Naive thymus-derived CD4-positive, alpha-beta T cell (primary cell): ENCODE results near the gene AQP9. TPM values are rescaled to one million over a fixed set of nuclear protein-coding genes. Genes with fewer than 3 reads are reported as not detected.
"Not testable (repeated sequence)": the region's sequence is repeated elsewhere in the genome, so short reads cannot be mapped to it uniquely, and the experiment has no call there.

ENCODE experiments used
- ATAC-seq: fragments of 150-1000 bp; cut with Tn5 transposase; 2 replicates; pipeline ENCODE4 v1.10.0; 2021; ENCODE audit warnings: mild to moderate bottlenecking, moderate library complexity
- CTCF ChIA-PET: fragments of 350-600 bp; sonication (Branson Sonifier 250); formaldehyde crosslinking; loops from one replicate; lab custom pipeline; 2021; ENCODE audit warnings: antibody characterized with exemption; lab: Charles Lee
- POLR2A ChIA-PET: fragments of 350-600 bp; sonication (Branson Sonifier 250); formaldehyde crosslinking; loops from one replicate; lab custom pipeline; 2021; ENCODE audit warnings: antibody characterized with exemption, inconsistent platforms; lab: Charles Lee
- DNase-seq, 9 donors: peaks; one replicate each; pipeline versions ENCODE4 v3.0.0 to v3.0.0-alpha.2; 2020 to 2022; ENCODE audit warnings: mixed read lengths in 1 of 9
- H3K27ac ChIP-seq: one replicate; pipeline ENCODE4 v1.7.0; 2013; ENCODE audit warnings: mild to moderate bottlenecking, low read depth, low read length, moderate library complexity
- H3K27me3 ChIP-seq, 2 donors: one replicate each; pipeline ENCODE4 v1.7.0; 2013; ENCODE audit warnings: low read length in 2 of 2, mild to moderate bottlenecking in 2 of 2, moderate library complexity in 2 of 2; ENCODE audit not compliant: control insufficient read depth in 2 of 2, insufficient read depth in 2 of 2
- H3K36me3 ChIP-seq, 3 experiments: 1 replicate in 2 of 3; 2 replicates in 1 of 3; pipeline ENCODE4 v1.7.0; 2013; ENCODE audit warnings: low read length in 3 of 3, mild to moderate bottlenecking in 3 of 3, moderate library complexity in 1 of 3; ENCODE audit not compliant: insufficient read depth in 3 of 3, control insufficient read depth in 2 of 3
- H3K4me1 ChIP-seq, 2 donors: one replicate each; pipeline ENCODE4 v1.7.0; 2013; ENCODE audit warnings: low read length in 2 of 2, mild to moderate bottlenecking in 2 of 2, moderate library complexity in 1 of 2; ENCODE audit not compliant: control insufficient read depth in 2 of 2, insufficient read depth in 2 of 2
- H3K4me3 ChIP-seq: 2 replicates; pipeline ENCODE4 v1.7.0; 2013; ENCODE audit warnings: mild to moderate bottlenecking, low read length
- H3K9me3 ChIP-seq, 3 experiments: 1 replicate in 2 of 3; 2 replicates in 1 of 3; pipeline ENCODE4 v1.7.0; 2013; ENCODE audit warnings: low read length in 3 of 3; ENCODE audit not compliant: control insufficient read depth in 2 of 3
- H3K27ac Mint-ChIP-seq, 9 donors: one replicate each; pipeline ENCODE4 v1.8.0; 2020 to 2022; ENCODE audit warnings: mixed read lengths in 9 of 9, mild to moderate bottlenecking in 8 of 9, moderate library complexity in 5 of 9, inconsistent platforms in 2 of 9
- H3K27me3 Mint-ChIP-seq, 5 donors: one replicate each; pipeline ENCODE4 v1.8.0; 2021 to 2022; ENCODE audit warnings: mixed read lengths in 5 of 5, mild to moderate bottlenecking in 1 of 5
- H3K36me3 Mint-ChIP-seq, 5 donors: one replicate each; pipeline ENCODE4 v1.8.0; 2020 to 2022; ENCODE audit warnings: mixed read lengths in 5 of 5, mild to moderate bottlenecking in 3 of 5, inconsistent platforms in 1 of 5
- H3K4me1 Mint-ChIP-seq, 7 donors: one replicate each; pipeline ENCODE4 v1.8.0; 2020 to 2022; ENCODE audit warnings: mixed read lengths in 7 of 7, mild to moderate bottlenecking in 3 of 7, inconsistent platforms in 1 of 7
- H3K4me3 Mint-ChIP-seq, 10 donors: one replicate each; pipeline ENCODE4 v1.8.0; 2020 to 2022; ENCODE audit warnings: mild to moderate bottlenecking in 10 of 10, mixed read lengths in 10 of 10, moderate library complexity in 6 of 10, inconsistent platforms in 2 of 10
- H3K9me3 Mint-ChIP-seq, 11 donors: one replicate each; pipeline ENCODE4 v1.8.0; 2020 to 2022; ENCODE audit warnings: mixed read lengths in 11 of 11, mild to moderate bottlenecking in 4 of 11, inconsistent platforms in 1 of 11, moderate library complexity in 1 of 11
- intact Hi-C, 2 donors: fragments of 100-400 bp; cut with micrococcal nuclease; formaldehyde crosslinking; loops; one replicate each; pipeline ENCODE4 v1.15.1; 2023
- polyA plus RNA-seq, 2 donors: library from polyadenylated mRNA; unstranded; fragments of 300-500 nt; fragmentation: Illumina TruSeq; gene quantifications; one replicate each; pipeline ENCODE4 v1.2.3, GENCODE V29; 2021
- total RNA-seq, 6 experiments: library from RNA in 5 of 6; stranded (reverse) in 5 of 6; gene quantifications; 1 replicate in 5 of 6; 2 replicates in 1 of 6; pipeline ENCODE4 v1.2.3 and lab custom pipeline; 2021 to 2026

AQP9 gene
- total and polyA plus RNA-seq, 7 experiments from 2014 or later, result 0.15 to 29.6 (median 8.8) TPM; not detected in 4

DNA sequence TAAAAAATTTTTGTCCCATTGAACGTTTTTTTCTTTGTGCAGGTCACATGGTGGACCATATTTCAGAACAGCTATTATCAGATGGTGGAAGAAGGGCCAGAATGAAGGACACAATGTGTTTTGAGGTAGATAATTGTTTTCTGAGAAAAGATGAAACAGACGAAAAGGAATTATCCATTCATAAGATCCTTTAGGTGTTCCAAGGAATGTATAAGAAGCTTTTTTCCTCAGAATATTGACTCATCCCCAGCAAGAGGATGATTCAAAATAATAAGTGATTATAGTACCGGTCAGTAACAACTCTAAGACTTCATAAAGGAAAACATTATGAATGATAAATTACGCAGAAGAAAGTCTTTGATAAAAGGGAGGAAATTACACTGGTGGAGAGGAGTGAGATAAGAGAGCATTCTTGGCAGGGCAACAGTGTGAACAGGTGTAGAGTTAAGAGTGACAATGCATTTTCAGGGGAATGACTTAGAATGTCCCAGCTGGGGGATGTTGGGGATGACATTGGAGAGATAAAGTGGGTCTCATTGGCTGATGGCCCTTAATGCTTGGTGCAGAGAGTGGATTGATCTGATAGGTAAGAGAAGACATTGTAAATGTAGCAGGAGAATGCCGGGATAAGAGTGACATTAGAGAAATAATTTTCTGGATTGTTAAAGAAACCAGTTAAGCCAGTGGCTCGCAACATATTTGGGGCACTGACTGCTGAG lies 27.0 kb upstream of the AQP9 start:
- intact Hi-C loops, result no loop called here
- Mint-ChIP-seq H3K4me3 (no peak overlapping the region), H3K27ac (no peak overlapping the region), H3K27me3 (peaks cover 27 to 38% (median 35%) of the 10 kb centered on the region in 5 donors), H3K4me1 (no peaks in the 10 kb centered on the region), H3K36me3 (no peaks in the 10 kb centered on the region), H3K9me3 (peaks cover 0 to 2% (median 0%) of the 10 kb centered on the region in 11 donors)
- POLR2A ChIA-PET, result no interaction called here
- Histone ChIP-seq H3K4me3 (no peak overlapping the region), H3K27me3 (peaks cover 0 to 6% of the 10 kb centered on the region in 2 donors), H3K4me1 (no peaks in the 10 kb centered on the region), H3K9me3 (no peaks in the 10 kb centered on the region), H3K27ac (no peak overlapping the region), H3K36me3 (no peaks in the 10 kb centered on the region)
- ATAC-seq (no peak), DNase-seq (no peak)
- CTCF ChIA-PET, result no interaction called here

DNA sequence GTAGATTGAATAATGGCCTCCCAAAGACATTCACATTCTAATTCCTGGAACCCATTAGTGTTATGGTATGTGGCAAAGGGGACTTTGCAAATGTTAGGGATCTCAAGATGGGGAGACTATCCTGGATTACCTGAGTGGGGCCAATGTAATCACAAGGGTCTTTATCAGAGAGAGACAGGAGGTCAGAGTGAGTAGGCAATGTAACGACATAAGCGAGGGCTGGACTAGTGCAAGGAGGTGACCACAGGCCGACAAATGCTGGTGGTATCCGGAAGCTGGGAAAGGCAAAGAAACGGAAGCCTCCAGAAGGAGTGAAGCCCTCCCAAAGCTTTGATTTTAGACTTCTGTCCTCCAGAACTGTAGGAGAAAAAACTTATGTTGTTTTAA lies 26.5 kb upstream of the AQP9 start:
- H3K9me3 ChIP-seq, result no peaks in the 10 kb centered on the region
- no peaks in the 10 kb centered on the region for H3K36me3 ChIP-seq
- no peaks in the 10 kb centered on the region for H3K4me1 ChIP-seq
- no peaks in the 10 kb centered on the region for H3K36me3 Mint-ChIP-seq
- H3K27me3 ChIP-seq, result peaks cover 0 to 6% of the 10 kb centered on the region in 2 donors
- H3K27me3 Mint-ChIP-seq, result peaks cover 24 to 35% (median 32%) of the 10 kb centered on the region in 5 donors
- no peak overlapping the region for H3K4me3 ChIP-seq
- CTCF ChIA-PET, result no interaction called here
- H3K4me1 Mint-ChIP-seq, result no peaks in the 10 kb centered on the region
- intact Hi-C loops, result no loop called here
- no peak for DNase-seq
- POLR2A ChIA-PET, result no interaction called here
- no peak overlapping the region for H3K27ac ChIP-seq
- H3K27ac Mint-ChIP-seq, result no peak overlapping the region
- ATAC-seq, result no peak
- H3K9me3 Mint-ChIP-seq, result peaks cover 0 to 2% (median 0%) of the 10 kb centered on the region in 11 donors
- no peak overlapping the region for H3K4me3 Mint-ChIP-seq

DNA sequence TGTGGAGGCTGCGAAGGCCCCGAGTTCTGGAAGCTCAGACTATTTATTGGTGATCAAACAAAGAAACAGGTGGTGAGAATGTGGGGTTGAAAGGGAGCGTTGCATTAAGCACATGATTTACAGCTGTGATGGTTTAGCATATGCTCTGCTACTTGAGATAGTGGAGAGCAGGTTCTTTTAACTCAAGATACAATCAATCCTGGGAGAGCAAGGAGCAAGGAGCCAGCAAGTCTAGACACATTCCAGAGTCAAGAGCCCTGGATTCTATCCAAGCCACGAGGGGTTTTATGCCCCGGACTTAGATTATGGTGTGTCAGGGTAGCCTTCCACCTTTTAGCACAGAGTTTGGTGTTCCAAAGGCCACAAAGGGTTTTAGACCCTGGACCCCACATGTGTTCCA lies 24.8 kb upstream of the AQP9 start:
- POLR2A ChIA-PET, result not testable (repeated sequence)

DNA sequence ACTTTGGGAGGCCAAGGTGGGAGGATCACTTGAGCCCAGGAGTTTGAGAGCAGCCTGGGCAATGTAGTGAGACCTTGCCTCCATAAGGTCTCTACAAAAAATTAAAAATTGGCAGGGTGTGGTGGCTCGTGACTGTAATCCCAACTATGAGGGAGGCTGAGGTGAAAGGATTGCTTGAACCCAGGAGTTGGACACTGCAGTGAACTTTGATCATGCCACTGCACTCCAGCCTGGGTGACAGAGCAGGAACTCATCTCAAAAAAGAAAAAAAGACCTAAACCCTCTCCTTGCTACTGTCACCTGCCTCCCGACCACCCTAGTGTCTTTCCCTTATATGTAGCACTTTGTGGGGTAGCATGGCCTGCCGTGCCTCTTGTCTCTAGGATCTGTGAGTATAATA lies 23.8 kb upstream of the AQP9 start:
- H3K36me3 Mint-ChIP-seq, result no peaks in the 10 kb centered on the region
- ATAC-seq (no peak), DNase-seq (no peak)
- no peak overlapping the region for H3K4me3 ChIP-seq
- no peaks in the 10 kb centered on the region for H3K4me1 ChIP-seq
- no peaks in the 10 kb centered on the region for H3K9me3 ChIP-seq
- H3K27me3 Mint-ChIP-seq, result peaks cover 24 to 28% (median 27%) of the 10 kb centered on the region in 5 donors
- CTCF ChIA-PET, result no interaction called here
- H3K36me3 ChIP-seq, result no peaks in the 10 kb centered on the region
- H3K27ac Mint-ChIP-seq, result no peak overlapping the region
- POLR2A ChIA-PET, result no interaction called here
- no peaks in the 10 kb centered on the region for H3K4me1 Mint-ChIP-seq
- no peak overlapping the region for H3K4me3 Mint-ChIP-seq
- no peak overlapping the region for H3K27ac ChIP-seq
- intact Hi-C loops, result no loop called here
- H3K9me3 Mint-ChIP-seq, result peaks cover 0 to 2% (median 0%) of the 10 kb centered on the region in 11 donors
- H3K27me3 ChIP-seq, result peaks cover 0 to 6% of the 10 kb centered on the region in 2 donors

More for the DNA sequence above, 24.8 kb upstream of the AQP9 start:
- H3K4me3 ChIP-seq, H3K9me3 ChIP-seq, H3K9me3 Mint-ChIP-seq, H3K36me3 ChIP-seq, intact Hi-C loops, CTCF ChIA-PET, H3K27ac Mint-ChIP-seq, ATAC-seq, H3K36me3 Mint-ChIP-seq, H3K4me3 Mint-ChIP-seq, H3K4me1 ChIP-seq, H3K4me1 Mint-ChIP-seq, DNase-seq, H3K27me3 ChIP-seq, H3K27ac ChIP-seq: not testable (repeated sequence)
- peaks cover 21 to 28% (median 27%) of the 10 kb centered on the region in 5 donors for H3K27me3 Mint-ChIP-seq

DNA sequence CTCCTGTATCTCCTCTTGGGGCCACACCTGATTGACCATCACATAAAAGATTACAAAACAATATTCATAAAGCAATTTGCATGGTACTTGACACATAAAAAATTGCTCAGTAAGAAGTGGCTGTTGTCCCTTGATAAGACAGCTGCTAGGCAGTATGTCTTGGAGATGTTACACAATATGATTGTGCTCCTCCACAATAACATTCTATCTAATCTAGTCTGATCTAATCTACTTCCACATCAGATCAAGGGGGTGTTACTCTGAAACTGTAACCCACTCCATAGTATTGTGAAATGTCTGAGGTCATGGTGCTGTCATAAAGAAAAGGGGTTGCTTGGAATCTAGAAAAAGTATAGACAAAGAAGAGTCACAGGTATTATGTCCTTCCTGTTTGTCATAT lies 23.4 kb upstream of the AQP9 start:
- Mint-ChIP-seq H3K4me3 (no peak overlapping the region), H3K36me3 (no peaks in the 10 kb centered on the region), H3K9me3 (peaks cover 0 to 2% (median 0%) of the 10 kb centered on the region in 11 donors), H3K27ac (no peak overlapping the region), H3K4me1 (no peaks in the 10 kb centered on the region), H3K27me3 (peaks cover 24 to 28% (median 27%) of the 10 kb centered on the region in 5 donors)
- DNase-seq (no peak), ATAC-seq (peak; percentile 62)
- H3K27ac ChIP-seq, result no peak overlapping the region
- no peaks in the 10 kb centered on the region for H3K4me1 ChIP-seq
- no peaks in the 10 kb centered on the region for H3K36me3 ChIP-seq
- POLR2A ChIA-PET, result no interaction called here
- no peak overlapping the region for H3K4me3 ChIP-seq
- H3K27me3 ChIP-seq, result peaks cover 0 to 6% of the 10 kb centered on the region in 2 donors
- H3K9me3 ChIP-seq, result no peaks in the 10 kb centered on the region
- CTCF ChIA-PET, result no interaction called here
- intact Hi-C loops, result no loop called here

DNA sequence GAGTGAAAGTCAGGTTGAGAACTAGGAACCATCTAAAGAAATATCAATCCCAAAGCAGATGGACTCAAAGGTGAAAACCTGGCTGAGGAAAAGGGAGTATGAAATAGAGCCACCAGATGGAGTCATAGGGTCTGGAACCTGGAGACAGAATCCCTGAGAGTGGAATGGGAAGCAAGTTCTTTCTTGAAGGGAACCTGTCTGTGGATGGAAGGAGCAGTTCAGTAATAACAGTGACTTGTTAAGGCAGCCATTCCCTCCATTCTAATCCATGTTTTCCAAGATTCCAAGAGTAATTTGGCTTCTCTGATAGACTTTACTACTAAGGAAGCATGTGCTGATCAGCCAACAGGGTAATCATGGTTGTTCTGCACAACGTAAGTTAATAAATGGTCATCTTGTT lies 22.5 kb upstream of the AQP9 start:
- Mint-ChIP-seq H3K4me1 (no peaks in the 10 kb centered on the region), H3K27ac (no peak overlapping the region), H3K9me3 (peaks cover 0 to 2% (median 0%) of the 10 kb centered on the region in 11 donors), H3K4me3 (no peak overlapping the region), H3K27me3 (peaks cover 24 to 29% (median 28%) of the 10 kb centered on the region in 5 donors), H3K36me3 (no peaks in the 10 kb centered on the region)
- H3K27me3 ChIP-seq, result peaks cover 0 to 6% of the 10 kb centered on the region in 2 donors
- CTCF ChIA-PET, result no interaction called here
- no peaks in the 10 kb centered on the region for H3K4me1 ChIP-seq
- POLR2A ChIA-PET, result no interaction called here
- no peaks in the 10 kb centered on the region for H3K36me3 ChIP-seq
- intact Hi-C loops, result no loop called here
- H3K4me3 ChIP-seq, result no peak overlapping the region
- no peaks in the 10 kb centered on the region for H3K9me3 ChIP-seq
- ATAC-seq (no peak), DNase-seq (no peak)
- H3K27ac ChIP-seq, result no peak overlapping the region

DNA sequence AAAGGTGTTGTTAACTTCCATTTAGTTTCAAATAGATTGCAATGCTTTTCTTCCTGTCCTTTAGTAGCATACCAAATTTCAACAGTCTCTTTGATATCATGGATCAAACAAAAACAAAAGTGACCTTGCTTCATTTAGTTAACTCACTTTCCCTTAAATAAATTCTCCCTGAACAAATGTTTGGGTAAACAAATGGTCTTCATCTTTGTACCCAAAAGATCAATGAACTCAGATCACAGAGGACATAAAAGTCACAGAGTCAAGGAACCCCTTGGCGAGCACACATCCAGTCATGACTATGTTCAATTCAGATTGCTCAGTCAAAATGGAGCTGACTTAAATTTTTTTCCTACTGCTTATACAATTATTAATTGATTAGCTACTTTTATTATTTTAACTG lies 20.6 kb upstream of the AQP9 start:
- intact Hi-C loops, result no loop called here
- peaks cover 0 to 2% (median 0%) of the 10 kb centered on the region in 11 donors for H3K9me3 Mint-ChIP-seq
- peaks cover 0 to 5% of the 10 kb centered on the region in 2 donors for H3K27me3 ChIP-seq
- H3K36me3 ChIP-seq, result no peaks in the 10 kb centered on the region
- H3K4me1 Mint-ChIP-seq, result no peaks in the 10 kb centered on the region
- peaks cover 12 to 30% (median 25%) of the 10 kb centered on the region in 5 donors for H3K27me3 Mint-ChIP-seq
- H3K4me3 Mint-ChIP-seq, result no peak overlapping the region
- H3K27ac Mint-ChIP-seq, result no peak overlapping the region
- no peaks in the 10 kb centered on the region for H3K4me1 ChIP-seq
- ChIA-PET CTCF (no interaction called here), POLR2A (no interaction called here)
- no peak for DNase-seq
- ATAC-seq, result no peak
- no peaks in the 10 kb centered on the region for H3K36me3 Mint-ChIP-seq
- H3K4me3 ChIP-seq, result no peak overlapping the region
- no peaks in the 10 kb centered on the region for H3K9me3 ChIP-seq
- H3K27ac ChIP-seq, result no peak overlapping the region
